ENCODE data around the gene GNPTG. TPM values are rescaled to one million over a fixed set of nuclear protein-coding genes. Genes with fewer than 3 reads are reported as not detected.

GNPTG gene
- total RNA-seq, 4 donors from 2014 or later: 53.7 to 84.0 (median 69.5) TPM

GRCh38 chr16:1345651-1346421, 5.9 kb upstream of the GNPTG start:
- Histone ChIP-seq H3K4me1 (peaks cover 49% of the 10 kb centered on the region), H3K4me3 (no peak overlapping the region), H3K9me3 (no peaks in the 10 kb centered on the region), H3K36me3 (peaks cover 26% of the 10 kb centered on the region), H3K27ac (no peak overlapping the region), H3K27me3 (peaks cover 3% of the 10 kb centered on the region)
- no peak for DNase-seq (ENCODE audit: low spot score in 2 of 2)
- 73% methylated on average over 3 of the region's 31 CpGs for WGBS
- TF ChIP-seq POLR2A (IDR thresholded peaks at IDR 0.05) (no peak), POLR2AphosphoS5 (IDR thresholded peaks at IDR 0.05) (no peak), EP300 (IDR thresholded peaks at IDR 0.05) (no peak), CTCF (IDR thresholded peaks at IDR 0.05) (no peak)

GRCh38 chr16:1346422-1347285, 5.1 kb upstream of the GNPTG start:
- WGBS: 67% methylated on average over 16 of the region's 34 CpGs
- TF ChIP-seq POLR2A (IDR thresholded peaks at IDR 0.05): no peak
- TF ChIP-seq EP300 (IDR thresholded peaks at IDR 0.05): no peak
- TF ChIP-seq POLR2AphosphoS5 (IDR thresholded peaks at IDR 0.05): no peak
- peaks cover 55% of the 10 kb centered on the region for H3K4me1 ChIP-seq

GRCh38 chr16:1347286-1347855, 4.4 kb upstream of the GNPTG start:
- WGBS: 42% methylated on average over 12 of the region's 31 CpGs
- H3K4me1 ChIP-seq: peaks cover 54% of the 10 kb centered on the region
- no peaks in the 10 kb centered on the region for H3K9me3 ChIP-seq
- H3K27ac ChIP-seq: no peak overlapping the region
- no peak for DNase-seq (ENCODE audit: low spot score in 2 of 2)
- peaks cover 26% of the 10 kb centered on the region for H3K36me3 ChIP-seq
- H3K4me3 ChIP-seq: peak overlapping the region; percentile 19
- TF ChIP-seq POLR2A (IDR thresholded peaks at IDR 0.05) (no peak), CTCF (IDR thresholded peaks at IDR 0.05) (no peak), POLR2AphosphoS5 (IDR thresholded peaks at IDR 0.05) (no peak), EP300 (IDR thresholded peaks at IDR 0.05) (no peak)
- H3K27me3 ChIP-seq: peaks cover 1% of the 10 kb centered on the region

More at GRCh38 chr16:1346422-1347285, 5.1 kb upstream of the GNPTG start:
- H3K36me3 ChIP-seq: peaks cover 26% of the 10 kb centered on the region
- H3K9me3 ChIP-seq: no peaks in the 10 kb centered on the region
- H3K4me3 ChIP-seq: peak overlapping the region; percentile 19
- no peak overlapping the region for H3K27ac ChIP-seq
- H3K27me3 ChIP-seq: peaks cover 3% of the 10 kb centered on the region
- DNase-seq (ENCODE audit: low spot score in 2 of 2): no peak

- Histone ChIP-seq H3K27ac (no peak overlapping the region), H3K4me3 (peak overlapping the region; percentile 19), H3K36me3 (peaks cover 26% of the 10 kb centered on the region), H3K4me1 (peaks cover 54% of the 10 kb centered on the region), H3K27me3 (no peaks in the 10 kb centered on the region), H3K9me3 (no peaks in the 10 kb centered on the region)
- 84% methylated on average over 8 of the region's 29 CpGs for WGBS
- no peak for TF ChIP-seq POLR2AphosphoS5 (IDR thresholded peaks at IDR 0.05)
- no peak for TF ChIP-seq POLR2A (IDR thresholded peaks at IDR 0.05)
- no peak for TF ChIP-seq EP300 (IDR thresholded peaks at IDR 0.05)
- TF ChIP-seq CTCF (IDR thresholded peaks at IDR 0.05): no peak
- no peak for DNase-seq (ENCODE audit: low spot score in 2 of 2)
These were observed 3.8 kb upstream of the GNPTG start for GRCh38 chr16:1347962-1348361.

GRCh38 chr16:1348441-1348840, 3.3 kb upstream of the GNPTG start:
- no peak for DNase-seq (ENCODE audit: low spot score in 2 of 2)
- Histone ChIP-seq H3K4me1 (peaks cover 54% of the 10 kb centered on the region), H3K9me3 (no peaks in the 10 kb centered on the region), H3K4me3 (no peak overlapping the region), H3K27ac (no peak overlapping the region), H3K36me3 (peaks cover 26% of the 10 kb centered on the region), H3K27me3 (no peaks in the 10 kb centered on the region)
- no peak for TF ChIP-seq EP300 (IDR thresholded peaks at IDR 0.05)
- no peak for TF ChIP-seq POLR2A (IDR thresholded peaks at IDR 0.05)
- no peak for TF ChIP-seq POLR2AphosphoS5 (IDR thresholded peaks at IDR 0.05)
- TF ChIP-seq CTCF (IDR thresholded peaks at IDR 0.05): no peak
- WGBS: no CpG with 5 or more reads among the region's 15 CpGs
